ENCODE data around the gene SLC4A8.

SLC4A8 gene

DNA sequence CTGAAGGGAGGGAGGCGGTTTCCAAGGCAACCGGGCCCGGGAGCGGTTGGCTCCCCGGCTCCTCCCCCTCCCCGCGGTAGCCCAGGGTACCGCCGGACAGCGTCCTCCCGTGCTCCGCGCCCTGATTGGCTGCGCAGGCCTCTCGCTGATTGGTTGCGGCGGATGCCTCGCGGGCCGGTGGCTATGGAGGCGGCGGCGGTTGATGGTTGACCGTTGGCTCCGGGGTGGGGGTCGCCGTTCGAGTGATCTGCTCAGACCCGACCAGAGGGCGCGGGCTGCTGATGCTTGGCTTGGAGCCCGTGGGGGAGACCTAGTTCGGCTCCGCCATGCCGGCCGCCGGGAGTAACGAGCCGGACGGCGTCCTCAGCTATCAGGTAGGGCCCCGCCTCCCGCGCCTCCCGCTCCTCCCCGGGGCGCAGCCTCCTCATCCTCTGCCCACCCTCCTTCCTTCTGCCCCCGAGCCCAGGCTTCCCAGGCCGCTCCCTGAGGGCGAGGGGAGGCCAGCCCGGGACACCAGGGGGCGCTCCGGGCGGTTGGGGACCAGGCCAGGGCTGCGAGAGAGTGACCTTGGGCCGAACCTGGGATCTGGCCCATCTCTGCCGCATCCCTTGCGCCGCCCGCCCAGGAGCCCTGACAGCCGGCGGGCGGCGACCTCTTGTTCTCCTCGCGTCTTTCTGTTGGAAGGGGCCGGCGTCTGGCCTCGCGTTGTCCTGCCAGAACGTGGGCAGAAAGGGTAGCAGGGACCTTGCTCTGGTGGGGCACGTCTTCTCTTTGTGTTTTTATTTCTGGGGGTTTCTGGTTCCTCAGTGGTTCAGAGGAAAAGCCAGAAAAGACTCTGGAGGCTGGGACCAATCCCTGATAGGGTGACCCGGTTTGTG, at the start of gene SLC4A8:
SLC4A8 (plus strand) TSS at position 170 of the 878 bp plus-strand sequence; CDS start at position 327, 157 bp downstream.
- DNase-seq = peak; percentile 60 to 68

GRCh38 chr12:51374856-51375255, 49.8 kb upstream of the SLC4A8 start:
- no peak for DNase-seq

GRCh38 chr12:51377099-51377984, 47.3 kb upstream of the SLC4A8 start:
- no peak for DNase-seq

- no peak for DNase-seq
Observed at GRCh38 chr12:51378749-51379148, 45.9 kb upstream of the SLC4A8 start.

DNA sequence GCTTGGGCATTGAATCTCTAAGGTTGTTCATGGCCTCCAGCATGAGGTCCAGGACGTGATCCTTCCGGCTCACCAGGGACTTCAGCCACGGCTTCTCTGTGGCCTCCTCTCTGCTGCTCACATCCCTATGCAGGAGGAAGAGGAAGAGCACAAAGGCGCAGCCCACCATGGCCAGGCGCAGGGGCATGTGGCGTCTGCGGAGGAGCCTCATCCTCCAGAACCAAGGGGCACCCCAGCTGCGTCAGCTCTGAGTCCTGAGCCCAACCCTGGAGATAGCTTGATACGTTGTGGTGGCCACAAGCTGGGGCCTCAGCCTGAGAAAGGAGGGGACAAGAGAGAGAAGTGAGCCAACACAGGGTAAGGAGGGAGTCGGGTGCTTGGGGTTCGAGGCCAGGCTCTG, 45.1 kb upstream of the SLC4A8 start:
- DNase-seq = no peak

DNA sequence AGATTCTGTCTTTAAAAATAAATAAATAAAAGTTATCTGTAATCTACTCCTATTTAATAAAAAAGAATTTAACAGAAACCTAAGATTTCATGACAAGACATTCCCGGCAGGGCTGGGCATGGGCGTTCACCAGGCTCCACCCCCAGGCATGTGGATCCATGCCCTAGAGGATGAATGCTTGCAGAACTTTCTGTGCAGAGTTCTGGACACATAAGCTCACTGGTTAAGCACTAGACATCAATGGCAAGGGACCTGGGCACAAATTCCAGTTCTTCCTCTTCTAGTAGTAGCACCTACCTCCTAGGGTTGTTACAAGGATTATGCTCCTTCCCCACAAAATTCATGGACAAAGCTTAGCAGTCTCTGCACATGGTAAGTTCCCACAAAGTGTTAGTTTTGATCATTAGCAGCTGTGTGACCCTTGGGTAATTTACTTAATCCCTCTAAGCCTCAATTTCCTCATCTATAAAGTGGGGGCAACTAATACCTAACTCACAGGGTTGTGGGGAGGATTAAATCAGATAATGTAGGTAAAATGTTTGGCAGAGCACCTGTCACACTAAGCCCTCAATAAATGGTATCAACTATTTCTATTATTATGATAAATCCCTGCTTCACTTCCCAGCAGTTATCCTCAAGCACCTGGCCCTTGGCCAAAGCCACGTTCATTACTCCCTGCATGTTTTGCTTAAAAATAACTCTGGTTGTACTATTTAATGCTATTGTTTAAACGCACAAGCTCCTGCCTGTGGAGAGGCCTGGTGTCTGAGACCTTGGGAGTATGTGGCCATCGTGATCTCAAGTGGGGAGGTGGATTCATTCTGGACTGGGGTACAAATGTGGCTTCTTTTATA, 43.2 kb upstream of the SLC4A8 start:
- no peak for DNase-seq

- DNase-seq = no peak
Observed at GRCh38 chr12:51382173-51382572, 42.5 kb upstream of the SLC4A8 start.

- DNase-seq = no peak
Observed at GRCh38 chr12:51383269-51383905, 41.2 kb upstream of the SLC4A8 start.

DNA sequence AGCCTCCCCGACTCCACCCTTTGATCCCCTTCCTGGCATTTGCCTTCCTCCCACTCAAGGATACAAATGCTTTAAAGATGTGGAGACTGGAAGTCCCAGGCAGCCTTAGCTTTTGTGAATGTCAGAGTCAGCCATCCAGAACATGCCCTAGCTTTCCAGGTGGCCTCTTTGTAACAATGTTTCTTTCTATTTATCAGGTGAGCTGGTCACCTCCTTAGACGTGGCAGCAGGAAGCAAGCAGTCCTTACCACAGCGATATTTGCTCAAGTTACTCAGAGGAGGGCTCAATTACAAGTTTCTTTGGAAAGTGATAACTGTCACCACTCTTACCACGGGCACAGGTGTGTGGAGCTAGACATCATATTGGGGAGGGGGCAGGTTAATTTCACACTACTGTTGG, 38.3 kb upstream of the SLC4A8 start:
- no peak for DNase-seq

- no peak for DNase-seq
Observed at GRCh38 chr12:51388069-51388799, 36.4 kb upstream of the SLC4A8 start.

DNA sequence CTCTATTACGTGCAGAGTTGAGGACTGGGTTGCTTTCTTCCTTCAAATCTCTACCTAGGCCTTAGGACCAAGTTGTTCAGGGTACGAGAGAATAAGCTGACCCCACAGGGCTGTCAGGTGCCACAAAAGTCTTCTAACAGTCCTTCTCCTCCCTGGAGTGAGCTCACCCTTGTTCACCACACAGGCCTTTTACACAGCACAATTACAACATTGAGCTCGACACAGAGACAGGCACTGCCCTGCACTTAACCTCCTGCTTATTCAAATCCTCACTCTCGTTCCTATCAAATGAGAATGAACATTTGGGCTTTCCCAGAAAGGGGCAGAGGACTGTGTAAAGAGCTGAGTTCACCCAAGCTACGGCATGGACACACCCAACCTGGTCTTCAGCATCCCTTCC, 35.8 kb upstream of the SLC4A8 start:
- DNase-seq = no peak

DNA sequence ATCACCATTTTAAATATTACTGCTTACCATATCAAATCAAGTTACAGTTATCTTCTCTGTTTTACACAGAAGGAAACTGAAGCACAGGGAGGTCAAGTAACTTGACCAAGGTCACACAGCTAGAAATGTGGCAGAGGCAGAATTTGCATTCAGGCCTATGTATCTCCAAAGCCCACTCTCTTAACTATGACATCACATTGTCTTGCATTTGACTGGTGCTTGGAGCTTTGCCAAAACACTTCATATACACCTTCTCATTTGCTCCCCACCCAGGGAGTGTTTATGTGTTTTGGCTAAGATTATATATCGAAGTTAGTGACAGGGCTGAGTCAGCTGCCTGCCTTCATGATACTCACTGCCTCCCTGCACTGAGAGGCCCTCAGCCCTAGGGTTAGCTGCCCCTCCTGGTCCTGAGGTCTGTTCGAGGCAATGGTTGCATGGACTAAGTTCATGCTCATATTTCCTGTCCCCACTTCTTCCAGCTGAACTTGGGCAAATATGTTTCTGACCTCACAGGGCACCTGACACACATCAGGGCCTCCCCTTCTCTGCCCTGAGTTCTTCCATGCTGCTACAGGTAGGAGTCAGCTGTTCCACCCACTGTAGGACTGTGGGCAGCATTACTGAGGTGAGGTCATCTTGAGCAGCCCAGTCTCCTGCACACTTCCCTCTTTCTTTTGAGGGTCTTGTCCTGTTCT, 35.2 kb upstream of the SLC4A8 start:
- DNase-seq = peak in 1 of 2 donors; percentile 13

- no peak for DNase-seq
Observed at GRCh38 chr12:51390457-51390856, 34.2 kb upstream of the SLC4A8 start.

DNA sequence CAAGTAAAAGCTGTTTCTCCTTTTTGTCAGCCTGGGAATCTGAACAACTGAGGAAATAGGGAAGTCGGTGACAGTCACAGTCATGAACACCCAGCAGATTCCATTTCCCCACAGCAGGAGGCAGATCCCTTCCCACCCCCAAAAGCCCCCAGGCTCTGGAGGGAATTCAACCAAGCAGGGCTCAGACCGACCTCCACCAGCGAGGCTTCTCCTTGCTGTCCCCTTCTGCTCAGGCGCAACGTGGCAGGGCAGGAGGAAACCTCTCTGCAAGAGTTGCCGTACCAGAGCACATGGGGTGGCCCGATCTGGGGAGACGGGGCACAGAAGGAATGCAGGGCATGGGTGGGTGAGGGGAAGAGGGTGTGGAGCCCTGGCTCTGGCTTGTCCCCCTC, 33.7 kb upstream of the SLC4A8 start:
- DNase-seq = peak; percentile 15 to 20

DNA sequence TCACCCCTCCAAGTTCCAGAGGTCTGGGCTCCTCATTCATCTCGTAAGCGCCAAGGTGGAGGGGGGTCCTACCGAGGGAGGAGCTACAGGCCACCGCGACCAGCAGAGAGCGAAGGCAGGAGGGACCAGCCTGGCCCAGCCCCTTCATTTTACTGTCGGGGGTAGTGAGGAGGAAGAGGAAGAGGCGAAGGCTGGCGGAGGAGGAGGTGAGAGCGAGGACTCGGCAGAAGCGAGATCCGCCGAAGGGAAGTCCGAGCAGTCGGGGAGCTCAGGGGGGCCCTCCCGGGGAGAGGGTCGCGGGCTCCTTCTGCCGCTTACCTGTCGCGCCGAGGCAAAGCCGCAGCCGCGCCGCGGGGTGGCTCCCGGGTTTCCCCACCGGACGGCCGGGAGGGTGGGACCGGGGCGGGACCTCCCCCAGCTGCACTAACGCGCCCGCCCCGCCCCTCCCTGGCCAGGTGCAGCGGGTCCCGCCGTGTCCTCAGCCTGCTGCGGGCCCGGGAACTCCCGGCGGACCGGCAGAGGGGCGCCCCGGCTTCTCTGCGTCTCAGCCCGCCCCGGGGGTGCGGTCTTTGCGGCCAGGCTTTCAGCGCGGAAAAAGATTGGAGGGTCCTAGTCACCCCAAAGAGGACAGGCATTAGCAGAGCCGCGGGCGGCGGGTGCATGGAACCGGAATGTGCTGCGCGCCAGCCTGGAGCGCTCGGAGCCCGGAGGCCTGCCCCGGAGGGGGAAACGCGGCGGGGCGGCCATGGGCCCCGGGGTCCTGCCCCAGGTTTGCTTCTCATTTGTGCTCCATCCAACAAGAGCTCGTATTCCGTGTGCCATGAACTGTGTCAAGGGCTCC, 33.1 kb upstream of the SLC4A8 start, which contains the start of gene GALNT6:
GALNT6 (minus strand) TSS at position 124 of the 841 bp plus-strand sequence. CDS start 11,625 bp downstream, outside the sequence.
- DNase-seq = peak; percentile 69 to 74

- no peak for DNase-seq
Observed at GRCh38 chr12:51392556-51393237, 31.9 kb upstream of the SLC4A8 start.

GRCh38 chr12:51393676-51394545, 30.7 kb upstream of the SLC4A8 start:
- peak; percentile 65 to 72 for DNase-seq
